ENCODE results near the gene LRP5.
"Not testable (repeated sequence)": the region's sequence is repeated elsewhere in the genome, so short reads cannot be mapped to it uniquely, and the experiment has no call there.

LRP5 gene

GRCh38 chr11:68469122-68469521, 156.7 kb downstream of the LRP5 start:
- DNase-seq (ENCODE audit: low spot score), result no peak

GRCh38 chr11:68469642-68470041, 157.3 kb downstream of the LRP5 start:
- DNase-seq (ENCODE audit: low spot score), result no peak

GRCh38 chr11:68470304-68470811, 158.0 kb downstream of the LRP5 start:
- peak; percentile 69 for DNase-seq (ENCODE audit: low spot score)

DNA sequence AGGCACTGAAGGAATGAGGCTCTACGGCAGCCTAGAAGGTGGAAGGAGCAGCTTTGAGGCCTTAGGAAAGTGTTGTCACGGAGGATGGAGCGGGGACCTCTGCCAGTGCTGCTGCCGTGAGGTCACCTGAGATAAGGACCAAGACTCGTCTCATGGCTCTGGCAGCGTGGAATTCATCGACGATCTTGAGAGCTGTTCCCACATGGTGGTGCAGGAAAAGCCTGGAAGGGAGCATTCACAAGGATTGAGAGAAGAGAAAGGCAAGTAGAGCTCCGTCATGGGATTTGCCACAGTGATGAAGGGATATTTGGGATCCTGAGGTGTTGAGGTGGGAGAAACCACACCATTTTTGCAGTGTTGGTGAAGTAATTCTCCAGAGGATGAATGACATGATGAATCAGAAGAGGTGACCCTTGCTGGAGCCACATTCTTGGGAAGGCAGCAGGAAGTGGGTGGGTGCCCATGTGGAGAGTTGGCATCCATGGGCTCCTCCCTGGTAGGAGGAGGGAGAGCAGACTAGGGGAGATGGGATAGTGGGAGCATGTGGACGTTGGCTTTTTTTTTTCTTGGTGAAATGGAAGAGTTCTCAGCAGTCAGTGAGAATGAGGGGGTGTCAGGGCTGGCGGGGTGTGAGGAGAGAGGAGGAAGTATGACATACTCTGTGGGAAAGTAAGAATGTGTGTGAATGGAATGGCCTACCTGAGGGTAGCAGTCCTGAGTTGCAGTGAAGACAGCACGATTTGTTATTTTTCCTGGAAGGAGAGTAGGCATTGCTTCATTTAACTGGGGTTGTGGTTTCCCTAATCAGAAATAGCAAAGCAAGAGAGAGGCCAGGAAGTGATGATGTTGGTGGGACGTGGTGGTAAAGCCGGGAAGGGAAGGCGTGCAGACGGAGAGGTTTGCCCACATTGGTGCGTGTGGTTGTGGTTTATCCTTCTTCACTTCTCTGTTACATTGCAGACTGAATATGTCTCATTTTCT, 159.3 kb downstream of the LRP5 start:
- no peak for DNase-seq (ENCODE audit: low spot score)

DNA sequence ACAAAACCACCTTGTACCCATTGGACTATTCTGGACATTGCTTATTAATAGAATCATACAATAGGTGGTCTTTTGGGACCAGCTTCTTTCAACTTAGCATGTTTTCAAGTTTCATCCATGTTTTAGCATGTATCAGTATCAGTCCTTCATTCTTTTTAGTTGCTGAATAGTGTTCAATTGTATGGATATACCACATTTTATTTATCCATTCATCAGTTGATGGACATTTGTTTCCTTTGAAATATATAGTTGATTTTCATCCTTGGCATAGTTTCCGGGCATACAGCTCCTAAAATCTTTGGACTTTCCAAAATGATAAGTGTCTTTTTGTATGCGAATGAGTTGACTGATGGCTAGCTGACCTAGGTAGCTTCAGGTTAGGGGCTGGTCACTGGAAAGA, 160.4 kb downstream of the LRP5 start:
- no peak for DNase-seq (ENCODE audit: low spot score)

GRCh38 chr11:68473693-68474092, 161.3 kb downstream of the LRP5 start:
- no peak for DNase-seq (ENCODE audit: low spot score)

DNA sequence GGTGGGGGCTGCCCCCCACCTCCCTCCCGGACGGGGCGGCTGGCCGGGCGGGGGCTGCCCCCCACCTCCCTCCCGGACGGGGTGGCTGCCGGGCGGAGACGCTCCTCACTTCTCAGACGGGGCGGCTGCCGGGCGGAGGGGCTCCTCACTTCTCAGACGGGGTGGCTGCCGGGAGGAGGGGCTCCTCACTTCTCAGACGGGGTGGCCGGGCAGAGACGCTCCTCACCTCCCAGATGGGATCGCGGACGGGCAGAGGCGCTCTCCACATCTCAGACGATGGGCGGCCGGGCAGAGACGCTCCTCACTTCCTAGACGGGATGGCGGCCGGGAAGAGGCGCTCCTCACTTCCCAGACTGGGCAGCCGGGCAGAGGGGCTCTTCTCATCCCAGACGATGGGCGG, 163.2 kb downstream of the LRP5 start:
- DNase-seq (ENCODE audit: low spot score), result not testable (repeated sequence)

- no peak for DNase-seq (ENCODE audit: low spot score)
Measured at GRCh38 chr11:68479390-68479789, 167.0 kb downstream of the LRP5 start.

GRCh38 chr11:68480193-68480592, 167.8 kb downstream of the LRP5 start:
- DNase-seq (ENCODE audit: low spot score), result no peak

- DNase-seq (ENCODE audit: low spot score), result no peak
Measured at GRCh38 chr11:68480852-68481510, 168.6 kb downstream of the LRP5 start.

DNA sequence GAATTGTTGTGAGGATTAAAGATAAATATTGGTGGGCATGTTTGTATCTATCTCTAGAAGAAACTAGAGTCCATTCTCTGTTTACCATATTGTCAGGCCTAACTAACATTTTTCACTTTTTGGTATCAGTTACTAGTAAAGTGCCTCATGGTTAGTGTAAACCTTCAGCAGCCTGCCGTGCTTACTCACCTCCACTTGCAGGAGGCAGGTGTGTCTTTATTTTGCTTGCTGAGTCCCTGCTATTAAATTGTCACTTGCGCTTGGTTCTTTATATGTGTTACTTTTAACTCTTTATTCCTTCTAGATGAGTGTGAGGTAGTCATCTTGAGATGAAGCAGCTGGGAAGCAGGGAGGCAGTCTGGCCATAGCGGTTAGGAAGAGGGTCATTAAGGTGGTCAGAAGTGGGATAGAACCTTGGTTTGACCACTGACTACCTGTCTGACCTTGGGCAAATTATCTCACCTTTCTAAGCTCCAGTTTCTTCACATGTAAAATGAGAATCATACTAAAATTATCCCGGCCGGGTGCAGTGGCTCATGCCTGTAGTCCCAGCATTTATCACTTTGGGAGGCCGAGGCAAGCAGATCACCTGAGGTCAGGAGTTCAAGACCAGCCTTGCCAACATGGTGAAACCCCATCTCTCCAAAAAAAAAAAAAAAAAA, 169.3 kb downstream of the LRP5 start:
- no peak for DNase-seq (ENCODE audit: low spot score)

DNA sequence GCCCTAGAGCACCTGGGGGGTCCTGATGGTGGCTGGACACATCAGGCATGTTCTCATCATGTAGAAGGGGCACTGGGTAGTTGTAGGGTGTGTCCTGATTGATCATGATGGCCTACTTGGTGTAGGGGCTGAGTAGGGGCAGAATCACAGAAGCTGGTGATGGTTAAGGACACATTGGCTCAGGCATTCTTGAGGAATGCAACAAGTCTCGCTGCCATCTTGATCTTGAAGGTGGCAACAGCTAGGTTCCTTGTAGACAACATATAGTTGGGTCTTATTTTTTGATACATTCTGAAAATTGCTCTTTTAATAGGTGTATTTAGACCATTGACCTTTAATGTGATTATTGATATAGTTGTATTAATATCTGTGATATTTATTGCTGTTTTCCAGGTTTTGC, 176.2 kb downstream of the LRP5 start:
- no peak for DNase-seq (ENCODE audit: low spot score)

DNA sequence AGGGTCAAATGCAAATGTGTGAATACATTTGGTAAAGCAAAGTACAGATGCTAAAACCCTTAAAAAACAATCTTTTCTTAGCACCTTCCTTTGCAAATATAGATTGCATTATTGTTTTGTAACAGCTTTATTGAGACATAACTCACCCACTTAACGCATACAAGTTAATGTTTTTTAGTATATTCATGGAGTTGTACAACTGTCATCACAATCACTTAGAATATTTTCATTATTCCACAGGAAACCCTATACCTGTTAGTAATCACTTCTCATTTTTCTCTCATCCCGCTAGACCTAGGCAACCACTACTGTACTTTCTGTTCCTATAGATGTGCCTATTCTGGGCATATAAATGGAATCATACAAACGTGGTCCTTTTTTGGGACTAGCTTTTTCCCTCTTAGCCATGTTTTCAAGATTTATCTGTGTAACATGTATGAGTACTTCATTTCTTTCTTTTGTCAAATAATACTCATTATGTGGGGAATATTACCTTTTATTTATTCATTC, 182.9 kb downstream of the LRP5 start:
- DNase-seq (ENCODE audit: low spot score), result no peak

DNA sequence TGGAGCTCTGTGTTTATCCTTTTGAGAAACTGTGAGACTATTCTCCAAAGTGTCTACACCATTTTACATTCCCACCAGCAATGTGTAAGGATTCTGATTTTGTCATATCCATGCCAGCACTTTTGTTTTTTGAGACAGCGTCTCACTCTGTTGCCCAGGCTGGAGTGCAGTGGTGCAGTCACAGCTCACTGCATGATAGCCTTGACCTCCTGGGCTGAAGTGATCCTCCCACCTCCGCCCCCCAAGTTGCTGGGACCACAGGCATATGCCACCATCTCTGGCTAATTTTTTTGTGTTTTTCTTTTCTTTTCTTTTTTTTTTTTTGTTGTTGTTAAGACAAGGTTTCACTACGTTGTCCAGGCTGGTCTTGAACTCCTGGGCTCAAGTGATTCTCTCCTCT, 183.5 kb downstream of the LRP5 start:
- no peak for DNase-seq (ENCODE audit: low spot score)

DNA sequence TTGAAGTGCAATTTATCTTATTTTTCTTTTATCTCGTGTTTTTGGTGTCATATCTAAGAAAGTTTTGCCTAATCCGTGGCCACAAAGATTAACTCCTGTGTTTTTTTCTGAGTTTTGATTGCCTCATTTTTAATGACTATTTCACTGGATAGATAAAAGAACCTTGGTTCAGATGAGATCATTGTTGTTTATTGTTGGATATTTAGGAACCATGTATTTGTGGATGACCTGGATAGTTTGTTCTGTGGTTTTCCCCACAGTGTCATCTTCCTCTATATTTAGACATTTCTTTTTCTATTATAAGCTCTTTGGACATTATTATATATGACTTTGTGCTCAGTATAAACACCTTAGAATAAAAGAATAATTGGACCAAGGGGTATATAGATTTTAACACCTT, 185.4 kb downstream of the LRP5 start:
- no peak for DNase-seq (ENCODE audit: low spot score)

DNA sequence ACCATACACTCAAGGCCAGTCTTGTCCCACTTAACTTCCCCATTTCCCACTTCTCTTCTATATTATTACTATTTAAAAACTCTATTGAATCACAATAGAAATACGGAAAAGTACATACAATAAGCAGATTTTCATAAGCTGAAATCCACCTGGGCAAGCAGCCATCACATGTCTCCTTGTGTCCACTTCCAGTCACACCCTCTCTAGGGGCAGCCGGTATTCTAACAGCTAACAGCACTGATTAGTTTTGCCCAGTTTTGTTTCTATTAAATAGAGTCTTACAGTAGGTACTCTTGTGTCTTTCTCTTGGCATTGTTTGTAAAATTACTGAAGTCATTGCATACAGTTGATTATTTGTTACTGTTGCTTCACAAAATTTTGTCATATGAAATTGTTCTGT, 185.9 kb downstream of the LRP5 start:
- DNase-seq (ENCODE audit: low spot score), result no peak
